Neural progenitor cell (in vitro differentiated cells): Measurements from ENCODE around the gene SPRYD7. TPM values are rescaled to one million over a fixed set of nuclear protein-coding genes. Genes with fewer than 3 reads are reported as not detected.

Experiments used
- DNase-seq: peaks from one replicate; pipeline ENCODE4 v3.0.0-alpha.2; 2016; ENCODE audit warnings: low spot score
- H2AFZ ChIP-seq: fragments of 200-600 bp; sonication (generic); replicated peaks from 2 replicates; pipeline ENCODE4 v1.6.1; 2016; ENCODE audit warnings: antibody characterized with exemption
- H3F3A ChIP-seq: fragments of 200-600 bp; sonication (generic); 2 replicates; pipeline ENCODE4 v1.6.1; 2016; ENCODE audit warnings: antibody characterized with exemption, low read depth
- H3K27ac ChIP-seq: fragments of 200-600 bp; sonication (generic); 2 replicates; pipeline ENCODE4 v1.5.1; 2016; ENCODE audit warnings: mild to moderate bottlenecking
- H3K27me3 ChIP-seq: fragments of 200-600 bp; sonication (generic); 2 replicates; pipeline ENCODE4 v1.6.1; 2016; ENCODE audit warnings: mild to moderate bottlenecking, moderate library complexity
- H3K36me3 ChIP-seq: fragments of 200-600 bp; sonication (generic); 2 replicates; pipeline ENCODE4 v1.5.1; 2016
- H3K4me1 ChIP-seq: fragments of 200-600 bp; sonication (generic); 2 replicates; pipeline ENCODE4 v1.6.1; 2016; ENCODE audit warnings: mixed run types
- H3K4me2 ChIP-seq: fragments of 200-600 bp; sonication (generic); 2 replicates; pipeline ENCODE4 v1.6.1; 2016
- H3K4me3 ChIP-seq: fragments of 200-600 bp; sonication (generic); 2 replicates; pipeline ENCODE4 v1.5.1; 2016
- H3K79me2 ChIP-seq: fragments of 200-600 bp; sonication (generic); 2 replicates; pipeline ENCODE4 v1.6.1; 2016; ENCODE audit warnings: low read depth
- H3K9ac ChIP-seq: fragments of 200-600 bp; sonication (generic); 2 replicates; pipeline ENCODE4 v1.6.1; 2016
- H3K9me3 ChIP-seq: fragments of 200-600 bp; sonication (generic); 2 replicates; pipeline ENCODE4 v1.5.1; 2016; ENCODE audit warnings: low read depth
- H4K20me1 ChIP-seq: fragments of 200-600 bp; sonication (generic); 2 replicates; pipeline ENCODE4 v1.6.1; 2016; ENCODE audit warnings: low read depth
- H3K27ac Mint-ChIP-seq: 3 replicates; pipeline ENCODE4 v1.8.0; 2021; ENCODE audit warnings: mixed read lengths
- H3K27me3 Mint-ChIP-seq: 2 replicates; pipeline ENCODE4 v1.8.0; 2022; ENCODE audit warnings: low read depth, mild to moderate bottlenecking, inconsistent platforms, moderate library complexity, mixed read lengths; ENCODE audit not compliant: insufficient read depth
- H3K36me3 Mint-ChIP-seq: 3 replicates; pipeline ENCODE4 v1.8.0; 2021; ENCODE audit warnings: mixed read lengths
- H3K4me1 Mint-ChIP-seq: 3 replicates; pipeline ENCODE4 v1.8.0; 2021; ENCODE audit warnings: mixed read lengths
- H3K4me3 Mint-ChIP-seq: 3 replicates; pipeline ENCODE4 v1.8.0; 2021; ENCODE audit warnings: mild to moderate bottlenecking, moderate library complexity, mixed read lengths
- H3K9me3 Mint-ChIP-seq: 3 replicates; pipeline ENCODE4 v1.8.0; 2020; ENCODE audit warnings: mixed read lengths
- EZH2 ChIP-seq: fragments of 200-600 bp; sonication (generic); IDR thresholded peaks from 2 replicates; pipeline ENCODE4 v1.6.1; 2017; ENCODE audit warnings: antibody characterized with exemption, mild to moderate bottlenecking, moderate library complexity
- EZH2phosphoT487 ChIP-seq: fragments of 200-600 bp; sonication (generic); IDR thresholded peaks from 2 replicates; pipeline ENCODE4 v1.6.1; 2017; ENCODE audit warnings: antibody characterized with exemption
- total RNA-seq: library from RNA; depleted of rRNA; stranded (reverse); fragments of >200 nt; gene quantifications from 2 replicates; pipeline ENCODE4 v1.2.3, GENCODE V29; 2015; ENCODE audit warnings: low replicate concordance
- TF ChIP-seq, protein P1 (sequence below): fragments of 200-600 bp; sonication (generic); IDR thresholded peaks from 2 replicates; pipeline ENCODE4 v1.5.1; 2017; ENCODE audit warnings: antibody characterized with exemption, mild to moderate bottlenecking

The SPRYD7 gene, protein sequence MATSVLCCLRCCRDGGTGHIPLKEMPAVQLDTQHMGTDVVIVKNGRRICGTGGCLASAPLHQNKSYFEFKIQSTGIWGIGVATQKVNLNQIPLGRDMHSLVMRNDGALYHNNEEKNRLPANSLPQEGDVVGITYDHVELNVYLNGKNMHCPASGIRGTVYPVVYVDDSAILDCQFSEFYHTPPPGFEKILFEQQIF
- total RNA-seq = 4.0 and 5.6 TPM in 2 replicates

DNA sequence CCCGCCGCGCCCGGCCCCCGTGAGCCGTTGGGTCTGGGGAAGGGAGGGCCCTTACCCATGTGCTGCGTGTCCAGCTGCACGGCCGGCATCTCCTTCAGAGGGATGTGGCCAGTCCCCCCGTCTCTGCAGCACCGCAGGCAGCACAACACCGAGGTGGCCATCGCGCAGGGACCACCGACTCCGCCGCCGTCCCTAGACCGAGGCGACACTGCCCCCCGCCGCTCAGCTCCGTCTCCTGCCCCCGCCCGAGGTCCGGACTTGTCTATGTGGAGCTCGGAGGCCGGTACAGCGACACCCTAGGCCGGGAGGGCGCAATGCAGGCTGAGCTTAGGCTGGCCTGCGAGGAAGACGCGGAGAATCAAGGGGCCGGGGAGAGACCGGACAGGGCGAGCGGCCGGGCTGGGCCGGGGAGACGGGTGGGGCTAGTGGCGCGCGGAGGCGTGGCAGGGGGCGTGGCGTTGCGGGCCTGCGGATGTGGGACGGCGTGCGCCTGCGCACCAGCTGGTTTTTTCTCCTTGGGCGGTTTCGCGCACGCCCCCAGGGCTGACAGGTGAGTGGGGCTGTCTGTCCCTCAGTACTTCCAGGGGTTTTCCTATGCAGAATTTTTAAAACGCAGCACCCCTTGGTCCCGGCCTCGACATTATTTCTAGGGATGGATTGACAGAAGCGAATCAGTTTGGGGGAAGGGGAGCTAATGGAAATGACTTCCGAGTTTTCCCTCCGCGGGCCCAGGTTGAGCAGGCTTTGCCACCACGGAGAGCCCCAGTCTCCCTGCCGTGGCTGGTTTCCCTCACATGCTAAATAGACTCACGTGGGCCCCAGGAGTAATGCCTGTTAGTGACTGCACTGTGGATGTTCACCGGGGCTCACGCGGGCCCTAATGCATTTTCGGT, at the start of gene SPRYD7:
TSS of gene SPRYD7 (minus strand) at position 266 of the 893 bp plus-strand sequence. CDS start at position 161, 105 bp downstream.
- H3K79me2 ChIP-seq = no peaks in the 10 kb centered on the region
- Mint-ChIP-seq H3K36me3 (no peaks in the 10 kb centered on the region), H3K27ac (peak within 1 kb of the TSS; percentile 92), H3K9me3 (no peaks in the 10 kb centered on the region), H3K4me3 (peak within 1 kb of the TSS; percentile 96), H3K4me1 (peaks cover 10% of the 10 kb centered on the region), H3K27me3 (no peaks in the 10 kb centered on the region)
- H3K27ac ChIP-seq = no peak within 1 kb of the TSS
- no peaks in the 10 kb centered on the region for H3K36me3 ChIP-seq
- H4K20me1 ChIP-seq = no peaks in the 10 kb centered on the region
- no peak within 1 kb of the TSS for H3K9ac ChIP-seq
- peak within 1 kb of the TSS; percentile 89 for H3K4me2 ChIP-seq
- no peaks in the 10 kb centered on the region for H3F3A ChIP-seq
- H3K4me1 ChIP-seq = peaks cover 6% of the 10 kb centered on the region
- H3K27me3 ChIP-seq = peaks cover 31% of the 10 kb centered on the region
- no peaks in the 10 kb centered on the region for H3K9me3 ChIP-seq
- H3K4me3 ChIP-seq = peak within 1 kb of the TSS; percentile 66
- peak; percentile 98 for DNase-seq
- TF ChIP-seq EZH2phosphoT487 (no peak), EZH2 (no peak)
- TF ChIP-seq, protein P1, sequence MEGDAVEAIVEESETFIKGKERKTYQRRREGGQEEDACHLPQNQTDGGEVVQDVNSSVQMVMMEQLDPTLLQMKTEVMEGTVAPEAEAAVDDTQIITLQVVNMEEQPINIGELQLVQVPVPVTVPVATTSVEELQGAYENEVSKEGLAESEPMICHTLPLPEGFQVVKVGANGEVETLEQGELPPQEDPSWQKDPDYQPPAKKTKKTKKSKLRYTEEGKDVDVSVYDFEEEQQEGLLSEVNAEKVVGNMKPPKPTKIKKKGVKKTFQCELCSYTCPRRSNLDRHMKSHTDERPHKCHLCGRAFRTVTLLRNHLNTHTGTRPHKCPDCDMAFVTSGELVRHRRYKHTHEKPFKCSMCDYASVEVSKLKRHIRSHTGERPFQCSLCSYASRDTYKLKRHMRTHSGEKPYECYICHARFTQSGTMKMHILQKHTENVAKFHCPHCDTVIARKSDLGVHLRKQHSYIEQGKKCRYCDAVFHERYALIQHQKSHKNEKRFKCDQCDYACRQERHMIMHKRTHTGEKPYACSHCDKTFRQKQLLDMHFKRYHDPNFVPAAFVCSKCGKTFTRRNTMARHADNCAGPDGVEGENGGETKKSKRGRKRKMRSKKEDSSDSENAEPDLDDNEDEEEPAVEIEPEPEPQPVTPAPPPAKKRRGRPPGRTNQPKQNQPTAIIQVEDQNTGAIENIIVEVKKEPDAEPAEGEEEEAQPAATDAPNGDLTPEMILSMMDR = peak; percentile 94
- H2AFZ ChIP-seq = peak within 1 kb of the TSS; percentile 92

DNA sequence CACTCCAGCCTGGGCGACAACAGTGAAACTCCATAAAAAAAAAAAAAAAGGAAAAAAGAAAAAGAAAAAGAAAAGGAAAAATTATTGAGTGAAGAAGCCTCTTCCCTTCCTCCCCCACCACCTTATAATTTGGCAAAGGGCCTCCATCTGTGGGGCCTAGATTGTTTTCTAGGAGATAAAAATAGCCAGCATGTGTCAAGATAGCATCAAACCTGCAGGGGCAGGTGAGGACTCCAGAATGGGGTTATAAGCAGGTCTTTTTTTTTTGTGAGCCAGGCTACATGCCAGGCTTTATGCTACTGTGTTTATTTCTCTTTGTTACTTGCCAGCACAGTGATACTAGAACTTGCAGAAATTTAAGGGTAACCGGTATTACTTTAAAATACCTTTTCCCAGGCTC, 49.0 kb upstream of the SPRYD7 start:
- Histone ChIP-seq H3K4me1 (no peaks in the 10 kb centered on the region), H3K27me3 (no peaks in the 10 kb centered on the region), H3K27ac (no peak overlapping the region), H3K4me2 (no peak overlapping the region), H3K36me3 (no peaks in the 10 kb centered on the region), H3K79me2 (no peaks in the 10 kb centered on the region), H2AFZ (no peak overlapping the region), H3K4me3 (no peak overlapping the region), H4K20me1 (no peaks in the 10 kb centered on the region), H3K9ac (no peak overlapping the region), H3F3A (no peaks in the 10 kb centered on the region), H3K9me3 (no peaks in the 10 kb centered on the region)
- TF ChIP-seq, protein P1 = no peak
- Mint-ChIP-seq H3K36me3 (peaks cover 2% of the 10 kb centered on the region), H3K27ac (no peak overlapping the region), H3K4me3 (no peak overlapping the region), H3K27me3 (peaks cover 6% of the 10 kb centered on the region), H3K9me3 (no peaks in the 10 kb centered on the region), H3K4me1 (no peaks in the 10 kb centered on the region)
- no peak for DNase-seq

DNA sequence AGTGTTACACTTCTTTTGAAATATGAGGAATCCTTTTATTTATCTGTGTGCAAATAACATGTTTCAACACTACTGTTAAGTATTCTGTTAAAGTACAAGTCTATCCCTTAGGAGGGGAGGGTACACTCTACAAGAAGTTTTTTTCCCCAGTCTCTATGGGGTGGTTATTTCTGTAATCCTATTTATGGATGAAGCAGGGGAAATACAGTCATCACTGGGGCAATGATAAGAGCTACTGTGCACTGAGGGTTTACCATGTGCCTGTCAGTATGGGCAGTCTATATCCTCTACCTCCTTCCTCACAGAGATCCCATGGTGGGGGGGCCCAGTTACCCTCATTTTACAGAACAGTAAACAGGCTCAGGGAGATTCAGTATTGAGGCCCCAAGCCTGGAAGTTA, 44.1 kb upstream of the SPRYD7 start:
- Mint-ChIP-seq H3K9me3 (no peaks in the 10 kb centered on the region), H3K27ac (no peak overlapping the region), H3K36me3 (peaks cover 2% of the 10 kb centered on the region), H3K4me3 (no peak overlapping the region), H3K4me1 (no peaks in the 10 kb centered on the region), H3K27me3 (peaks cover 6% of the 10 kb centered on the region)
- H3K9me3 ChIP-seq = no peaks in the 10 kb centered on the region
- H3K4me1 ChIP-seq = no peaks in the 10 kb centered on the region
- H3F3A ChIP-seq = no peaks in the 10 kb centered on the region
- no peak overlapping the region for H3K27ac ChIP-seq
- H3K27me3 ChIP-seq = no peaks in the 10 kb centered on the region
- H3K36me3 ChIP-seq = no peaks in the 10 kb centered on the region
- H3K9ac ChIP-seq = no peak overlapping the region
- no peaks in the 10 kb centered on the region for H3K79me2 ChIP-seq
- no peak overlapping the region for H3K4me2 ChIP-seq
- no peaks in the 10 kb centered on the region for H4K20me1 ChIP-seq
- no peak for DNase-seq
- no peak overlapping the region for H3K4me3 ChIP-seq
- no peak overlapping the region for H2AFZ ChIP-seq
- no peak for TF ChIP-seq EZH2
- TF ChIP-seq, protein P1 = no peak
